CD4-positive, CD25-positive, alpha-beta regulatory T cell (primary cell): ENCODE results near the gene NUDT21. TPM values are rescaled to one million over a fixed set of nuclear protein-coding genes. Genes with fewer than 3 reads are reported as not detected.
A peak's percentile ranks its signal among the peaks of the same experiment; 100 is the strongest.

Experiments
- ATAC-seq, 2 donors: fragments of 150-1000 bp; cut with Tn5 transposase; one replicate each; pipeline ENCODE4 v1.10.0; 2021; ENCODE audit warnings: low read depth in 2 of 2, moderate number of reproducible peaks in 2 of 2, moderate library complexity in 1 of 2
- DNase-seq, 3 donors: peaks; one replicate each; pipeline versions ENCODE4 v3.0.0 to v3.0.0-alpha.2; 2012 to 2022; ENCODE audit warnings: mixed read lengths in 1 of 3
- H3K27ac ChIP-seq: one replicate; pipeline ENCODE4 v1.7.0; 2013; ENCODE audit warnings: mild to moderate bottlenecking, low read length; ENCODE audit not compliant: insufficient read depth, poor library complexity, severe bottlenecking
- H3K27me3 ChIP-seq: one replicate; pipeline ENCODE4 v1.7.0; 2013; ENCODE audit warnings: low read length; ENCODE audit not compliant: control insufficient read depth, insufficient read depth
- H3K36me3 ChIP-seq: one replicate; pipeline ENCODE4 v1.7.0; 2013; ENCODE audit warnings: mild to moderate bottlenecking, low read length, moderate library complexity; ENCODE audit not compliant: control insufficient read depth, insufficient read depth
- H3K4me1 ChIP-seq: 2 replicates; pipeline ENCODE4 v1.7.0; 2013; ENCODE audit warnings: mild to moderate bottlenecking, low read length; ENCODE audit not compliant: insufficient read depth, control insufficient read depth, poor library complexity, severe bottlenecking
- H3K4me3 ChIP-seq: one replicate; pipeline ENCODE4 v1.7.0; 2013; ENCODE audit warnings: low read depth, mild to moderate bottlenecking, low read length, moderate library complexity
- H3K9me3 ChIP-seq, 2 experiments: 1 replicate in 1 of 2; 2 replicates in 1 of 2; pipeline ENCODE4 v1.7.0; 2013; ENCODE audit warnings: low read length in 2 of 2, mild to moderate bottlenecking in 1 of 2, moderate library complexity in 1 of 2; ENCODE audit not compliant: control insufficient read depth in 2 of 2
- H3K27ac Mint-ChIP-seq, 3 donors: one replicate each; pipeline ENCODE4 v1.8.0; 2020 to 2022; ENCODE audit warnings: mild to moderate bottlenecking in 3 of 3, mixed read lengths in 3 of 3, moderate library complexity in 2 of 3
- H3K27me3 Mint-ChIP-seq: one replicate; pipeline ENCODE4 v1.8.0; 2022; ENCODE audit warnings: mild to moderate bottlenecking, mixed read lengths
- H3K36me3 Mint-ChIP-seq: one replicate; pipeline ENCODE4 v1.8.0; 2020; ENCODE audit warnings: mixed read lengths
- H3K4me1 Mint-ChIP-seq, 4 donors: one replicate each; pipeline ENCODE4 v1.8.0; 2020 to 2022; ENCODE audit warnings: mixed read lengths in 4 of 4, mild to moderate bottlenecking in 1 of 4
- H3K4me3 Mint-ChIP-seq, 4 donors: one replicate each; pipeline ENCODE4 v1.8.0; 2020 to 2022; ENCODE audit warnings: mild to moderate bottlenecking in 4 of 4, mixed read lengths in 4 of 4, moderate library complexity in 3 of 4
- H3K9me3 Mint-ChIP-seq, 7 donors: one replicate each; pipeline ENCODE4 v1.8.0; 2020 to 2022; ENCODE audit warnings: mixed read lengths in 7 of 7, mild to moderate bottlenecking in 3 of 7, moderate library complexity in 2 of 7
- polyA plus RNA-seq, 4 donors: library from polyadenylated mRNA; unstranded; fragments of 300-500 nt; fragmentation: Illumina TruSeq; gene quantifications; one replicate each; pipeline ENCODE4 v1.2.3, GENCODE V29; 2021
- total RNA-seq: library from RNA; stranded (reverse); gene quantifications from one replicate; pipeline ENCODE4 v1.2.3, GENCODE V29; 2022

Gene NUDT21
- total and polyA plus RNA-seq, 5 donors from 2014 or later = 91.9 to 128 (median 104) TPM

GRCh38 chr16:56428091-56428490 is 23.0 kb downstream of the NUDT21 start:
- Histone ChIP-seq H3K4me3 (no peak overlapping the region), H3K36me3 (peaks cover 24% of the 10 kb centered on the region), H3K4me1 (peaks cover 18% of the 10 kb centered on the region), H3K27ac (no peak overlapping the region), H3K27me3 (no peaks in the 10 kb centered on the region), H3K9me3 (no peaks in the 10 kb centered on the region)
- no peak for ATAC-seq
- peak overlapping the region in 2 of 4 donors; percentile 24 to 91 for H3K4me3 Mint-ChIP-seq
- H3K36me3 Mint-ChIP-seq = peaks cover 11% of the 10 kb centered on the region
- peak in 1 of 3 donors; percentile 26 for DNase-seq
- H3K27ac Mint-ChIP-seq = peak overlapping the region in 1 of 3 donors; percentile 5
- H3K4me1 Mint-ChIP-seq = peaks cover 19 to 24% (median 24%) of the 10 kb centered on the region in 4 donors
- no peaks in the 10 kb centered on the region for H3K27me3 Mint-ChIP-seq
- no peaks in the 10 kb centered on the region for H3K9me3 Mint-ChIP-seq

DNA sequence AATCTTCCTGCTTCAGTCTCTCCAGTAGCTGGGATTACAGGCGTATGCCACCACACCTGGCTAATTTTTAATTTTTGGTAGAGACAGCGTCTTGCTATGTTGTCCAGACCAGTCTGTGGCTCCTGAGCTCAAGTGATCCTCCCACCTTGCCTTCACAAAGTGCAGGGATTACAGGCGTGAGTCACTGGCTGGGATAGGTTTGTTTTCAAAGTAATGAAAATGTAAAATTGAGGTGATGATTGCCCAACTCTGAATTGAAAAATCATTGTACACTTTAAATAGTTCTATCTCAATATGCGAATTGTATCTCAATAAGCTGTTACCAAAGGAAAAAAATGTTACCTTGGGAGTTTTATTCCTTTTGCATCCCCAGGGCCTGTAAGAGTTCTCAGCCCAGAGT is 24.5 kb downstream of the NUDT21 start:
- Histone ChIP-seq H3K9me3 (no peaks in the 10 kb centered on the region), H3K27me3 (no peaks in the 10 kb centered on the region), H3K4me3 (no peak overlapping the region), H3K36me3 (peaks cover 12% of the 10 kb centered on the region), H3K4me1 (peaks cover 24% of the 10 kb centered on the region), H3K27ac (no peak overlapping the region)
- Mint-ChIP-seq H3K27ac (peak overlapping the region; percentile 67 to 75 (median 74)), H3K9me3 (no peaks in the 10 kb centered on the region), H3K27me3 (no peaks in the 10 kb centered on the region), H3K36me3 (peaks cover 6% of the 10 kb centered on the region), H3K4me1 (peaks cover 34 to 38% (median 36%) of the 10 kb centered on the region in 4 donors), H3K4me3 (peak overlapping the region; percentile 68 to 91 (median 81))
- DNase-seq = no peak
- ATAC-seq = no peak

GRCh38 chr16:56425439-56425832 is 25.7 kb downstream of the NUDT21 start, which contains the start of gene AMFR:
AMFR (minus strand) TSS chr16:56425545; CDS start chr16:56425327, 218 bp downstream.
- H3K4me3 Mint-ChIP-seq = peak within 1 kb of the TSS; percentile 90 to 97 (median 94)
- H3K27me3 Mint-ChIP-seq = no peaks in the 10 kb centered on the region
- H3K36me3 ChIP-seq = peaks cover 3% of the 10 kb centered on the region
- H3K27ac ChIP-seq = peak within 1 kb of the TSS; percentile 68
- peaks cover 40 to 42% (median 41%) of the 10 kb centered on the region in 4 donors for H3K4me1 Mint-ChIP-seq
- peaks cover 29% of the 10 kb centered on the region for H3K4me1 ChIP-seq
- ATAC-seq (peak; percentile 94 to 95), DNase-seq (peak; percentile 65 to 87 (median 75))
- H3K9me3 ChIP-seq = no peaks in the 10 kb centered on the region
- peak within 1 kb of the TSS; percentile 94 for H3K4me3 ChIP-seq
- H3K36me3 Mint-ChIP-seq = peaks cover 1% of the 10 kb centered on the region
- peak within 1 kb of the TSS; percentile 83 to 95 (median 93) for H3K27ac Mint-ChIP-seq
- no peaks in the 10 kb centered on the region for H3K27me3 ChIP-seq
- no peaks in the 10 kb centered on the region for H3K9me3 Mint-ChIP-seq

DNA sequence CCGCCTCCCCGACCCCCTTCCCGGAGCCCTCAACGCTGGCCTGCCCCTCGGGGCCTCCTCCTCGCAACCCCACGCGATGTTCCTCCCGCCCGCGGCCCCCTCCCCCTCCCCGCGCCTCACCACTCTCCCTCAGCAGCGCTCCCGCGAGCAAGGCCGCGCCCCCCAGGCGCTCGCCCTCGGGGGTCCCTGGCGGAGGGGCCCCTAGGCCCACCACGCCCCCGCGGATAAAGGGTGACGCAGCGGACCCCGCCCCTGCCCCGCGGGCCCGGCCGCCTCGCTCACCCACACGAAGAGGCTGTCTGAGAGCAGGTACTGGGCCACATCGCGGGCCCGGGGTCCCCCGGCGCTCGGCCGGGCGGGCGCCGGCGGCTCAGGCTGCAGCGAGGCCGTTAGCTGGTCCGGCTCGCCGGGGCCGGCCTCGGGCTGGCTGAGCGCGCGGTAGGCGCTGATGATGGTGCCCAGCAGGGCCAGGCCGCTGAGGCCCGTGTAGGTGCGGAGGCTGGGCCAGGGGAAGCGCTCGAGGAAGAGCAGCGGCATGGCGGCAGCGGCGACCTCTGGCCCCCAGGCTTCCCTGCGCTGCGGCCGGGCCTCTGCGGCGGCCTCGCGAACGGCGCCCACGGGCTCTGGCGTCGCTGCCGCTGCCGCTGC is 26.2 kb downstream of the NUDT21 start:
- peaks cover 44 to 48% (median 45%) of the 10 kb centered on the region in 4 donors for H3K4me1 Mint-ChIP-seq
- ATAC-seq (peak; percentile 13 to 40), DNase-seq (peak in 2 of 3 donors; percentile 22 to 46)
- Histone ChIP-seq H3K4me1 (peaks cover 29% of the 10 kb centered on the region), H3K36me3 (no peaks in the 10 kb centered on the region), H3K9me3 (no peaks in the 10 kb centered on the region), H3K27me3 (no peaks in the 10 kb centered on the region), H3K27ac (peak overlapping the region; percentile 10), H3K4me3 (no peak overlapping the region)
- no peaks in the 10 kb centered on the region for H3K27me3 Mint-ChIP-seq
- peaks cover 5% of the 10 kb centered on the region for H3K36me3 Mint-ChIP-seq
- peak overlapping the region; percentile 90 to 97 (median 94) for H3K4me3 Mint-ChIP-seq
- no peaks in the 10 kb centered on the region for H3K9me3 Mint-ChIP-seq
- H3K27ac Mint-ChIP-seq = peak overlapping the region; percentile 83 to 95 (median 93)

- no peaks in the 10 kb centered on the region for H3K27me3 ChIP-seq
- peak overlapping the region; percentile 10 for H3K27ac ChIP-seq
- DNase-seq = no peak
- ATAC-seq = no peak
- H3K4me3 ChIP-seq = peak overlapping the region; percentile 94
- Mint-ChIP-seq H3K27ac (peak overlapping the region; percentile 83 to 95 (median 93)), H3K9me3 (no peaks in the 10 kb centered on the region), H3K36me3 (peaks cover 5% of the 10 kb centered on the region), H3K4me3 (peak overlapping the region; percentile 90 to 97 (median 94)), H3K4me1 (peaks cover 42 to 50% (median 45%) of the 10 kb centered on the region in 4 donors), H3K27me3 (no peaks in the 10 kb centered on the region)
- no peaks in the 10 kb centered on the region for H3K9me3 ChIP-seq
- peaks cover 29% of the 10 kb centered on the region for H3K4me1 ChIP-seq
- no peaks in the 10 kb centered on the region for H3K36me3 ChIP-seq
Observed at GRCh38 chr16:56424404-56424764, 26.7 kb downstream of the NUDT21 start.

- peak overlapping the region; percentile 90 to 97 (median 94) for H3K4me3 Mint-ChIP-seq
- peak overlapping the region; percentile 10 for H3K27ac ChIP-seq
- H3K36me3 ChIP-seq = no peaks in the 10 kb centered on the region
- no peaks in the 10 kb centered on the region for H3K27me3 ChIP-seq
- no peak for ATAC-seq
- no peaks in the 10 kb centered on the region for H3K27me3 Mint-ChIP-seq
- no peaks in the 10 kb centered on the region for H3K9me3 ChIP-seq
- peaks cover 5% of the 10 kb centered on the region for H3K36me3 Mint-ChIP-seq
- peak overlapping the region; percentile 94 for H3K4me3 ChIP-seq
- DNase-seq = peak in 2 of 3 donors; percentile 34 to 42
- peaks cover 39 to 50% (median 46%) of the 10 kb centered on the region in 4 donors for H3K4me1 Mint-ChIP-seq
- no peaks in the 10 kb centered on the region for H3K9me3 Mint-ChIP-seq
- peak overlapping the region; percentile 83 to 95 (median 93) for H3K27ac Mint-ChIP-seq
- peaks cover 29% of the 10 kb centered on the region for H3K4me1 ChIP-seq
Observed at GRCh38 chr16:56423584-56424403, 27.3 kb downstream of the NUDT21 start.

- no peaks in the 10 kb centered on the region for H3K27me3 Mint-ChIP-seq
- no peaks in the 10 kb centered on the region for H3K9me3 ChIP-seq
- H3K4me1 ChIP-seq = peaks cover 29% of the 10 kb centered on the region
- peaks cover 5% of the 10 kb centered on the region for H3K36me3 Mint-ChIP-seq
- peaks cover 39 to 50% (median 48%) of the 10 kb centered on the region in 4 donors for H3K4me1 Mint-ChIP-seq
- ATAC-seq = no peak
- H3K4me3 Mint-ChIP-seq = peak overlapping the region; percentile 66 to 95 (median 84)
- H3K27ac Mint-ChIP-seq = peak overlapping the region in 2 of 3 donors; percentile 57 to 69
- DNase-seq = no peak
- H3K4me3 ChIP-seq = peak overlapping the region; percentile 94
- H3K27me3 ChIP-seq = no peaks in the 10 kb centered on the region
- H3K27ac ChIP-seq = no peak overlapping the region
- no peaks in the 10 kb centered on the region for H3K9me3 Mint-ChIP-seq
- H3K36me3 ChIP-seq = no peaks in the 10 kb centered on the region
Observed at GRCh38 chr16:56422896-56423441, 28.2 kb downstream of the NUDT21 start.
